GM13977 (cell line): ENCODE measurements around the gene ADAMTSL3.

Experiments
- DNase-seq: peaks from one replicate; pipeline ENCODE4 v3.0.0; 2012; ENCODE audit warnings: low spot score
- in situ Hi-C: fragments of 300-500 bp; cut with MboI; formaldehyde crosslinking; loops from one replicate; pipeline ENCODE4 v1.12.0; 2022; ENCODE audit warnings: low sequenced_read_pairs, low pct_unique_long_range_greater_than_20kb, mixed read lengths, inconsistent platforms; ENCODE audit not compliant: unreplicated experiment
- TF ChIP-seq, protein P1 (sequence below): IDR thresholded peaks from 2 replicates; pipeline ENCODE4 v1.5.1; 2012; ENCODE audit warnings: mild to moderate bottlenecking, control low read depth; ENCODE audit not compliant: insufficient read depth; ENCODE audit errors: extremely low read depth, missing control alignments

The ADAMTSL3 gene

GRCh38 chr15:83710452-83710851, 56.5 kb downstream of the ADAMTSL3 start:
- DNase-seq = no peak

DNA sequence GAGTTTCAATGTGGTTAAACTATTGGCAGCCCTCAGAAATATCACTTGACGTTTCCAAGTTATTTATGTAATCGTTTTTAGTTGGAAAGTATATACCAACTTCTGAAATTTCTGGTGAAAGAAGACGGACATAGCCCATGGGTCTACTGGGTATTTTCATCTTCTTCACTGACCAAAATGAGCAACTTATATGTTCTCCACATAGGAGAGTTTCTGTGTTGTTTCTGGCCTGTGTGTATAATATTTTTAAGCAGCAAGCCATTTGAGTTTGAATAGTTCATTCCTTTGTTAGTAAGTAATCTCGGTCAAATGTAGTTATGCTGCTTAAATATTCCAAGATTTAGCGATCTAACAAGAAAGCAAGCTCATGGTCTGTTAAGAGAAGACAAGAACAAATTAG, 57.3 kb downstream of the ADAMTSL3 start:
- DNase-seq = no peak
- in situ Hi-C loops = no loop called here
- TF ChIP-seq, protein P1, sequence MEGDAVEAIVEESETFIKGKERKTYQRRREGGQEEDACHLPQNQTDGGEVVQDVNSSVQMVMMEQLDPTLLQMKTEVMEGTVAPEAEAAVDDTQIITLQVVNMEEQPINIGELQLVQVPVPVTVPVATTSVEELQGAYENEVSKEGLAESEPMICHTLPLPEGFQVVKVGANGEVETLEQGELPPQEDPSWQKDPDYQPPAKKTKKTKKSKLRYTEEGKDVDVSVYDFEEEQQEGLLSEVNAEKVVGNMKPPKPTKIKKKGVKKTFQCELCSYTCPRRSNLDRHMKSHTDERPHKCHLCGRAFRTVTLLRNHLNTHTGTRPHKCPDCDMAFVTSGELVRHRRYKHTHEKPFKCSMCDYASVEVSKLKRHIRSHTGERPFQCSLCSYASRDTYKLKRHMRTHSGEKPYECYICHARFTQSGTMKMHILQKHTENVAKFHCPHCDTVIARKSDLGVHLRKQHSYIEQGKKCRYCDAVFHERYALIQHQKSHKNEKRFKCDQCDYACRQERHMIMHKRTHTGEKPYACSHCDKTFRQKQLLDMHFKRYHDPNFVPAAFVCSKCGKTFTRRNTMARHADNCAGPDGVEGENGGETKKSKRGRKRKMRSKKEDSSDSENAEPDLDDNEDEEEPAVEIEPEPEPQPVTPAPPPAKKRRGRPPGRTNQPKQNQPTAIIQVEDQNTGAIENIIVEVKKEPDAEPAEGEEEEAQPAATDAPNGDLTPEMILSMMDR = no peak

More at GRCh38 chr15:83710452-83710851, 56.5 kb downstream of the ADAMTSL3 start:
- TF ChIP-seq, protein P1 = no peak
- in situ Hi-C loops = no loop called here

- TF ChIP-seq, protein P1 = no peak
- in situ Hi-C loops = no loop called here
- no peak for DNase-seq
These were observed 59.3 kb downstream of the ADAMTSL3 start for GRCh38 chr15:83713242-83713641.

- in situ Hi-C loops = no loop called here
- TF ChIP-seq, protein P1 = no peak
- DNase-seq = no peak
These were observed 61.2 kb downstream of the ADAMTSL3 start for GRCh38 chr15:83714939-83715628.

GRCh38 chr15:83716605-83717004, 62.7 kb downstream of the ADAMTSL3 start:
- no peak for DNase-seq
- TF ChIP-seq, protein P1 = no peak
- in situ Hi-C loops = no loop called here

GRCh38 chr15:83717010-83717409, 63.1 kb downstream of the ADAMTSL3 start:
- in situ Hi-C loops = no loop called here
- TF ChIP-seq, protein P1 = no peak
- no peak for DNase-seq
